NCI-H748 (cell line): ENCODE results near the gene SBK3.
"Not testable (repeated sequence)": the region's sequence is repeated elsewhere in the genome, so short reads cannot be mapped to it uniquely, and the experiment has no call there.

Experiments used
- DNase-seq: peaks from one replicate; lab custom pipeline; 2025; ENCODE audit not compliant: unreplicated experiment; lab: John Stamatoyannopoulos, UW

The SBK3 gene

GRCh38 chr19:55545443-55545842 lies at the start of gene SBK3:
SBK3 (minus strand) TSS chr19:55545543; CDS start chr19:55545543, 0 bp downstream.
- no peak for DNase-seq

GRCh38 chr19:55593096-55593772 lies 47.9 kb upstream of the SBK3 start:
- no peak for DNase-seq

GRCh38 chr19:55592391-55593090 lies 47.2 kb upstream of the SBK3 start:
- no peak for DNase-seq

GRCh38 chr19:55591555-55591954 lies 46.2 kb upstream of the SBK3 start:
- no peak for DNase-seq

GRCh38 chr19:55590617-55591016 lies 45.3 kb upstream of the SBK3 start:
- peak; percentile 76 for DNase-seq

- DNase-seq: no peak
Measured at GRCh38 chr19:55590109-55590508, 44.8 kb upstream of the SBK3 start.

GRCh38 chr19:55588738-55589137 lies 43.4 kb upstream of the SBK3 start:
- DNase-seq: no peak

GRCh38 chr19:55586976-55587668 lies 41.8 kb upstream of the SBK3 start:
- DNase-seq: peak; percentile 99

GRCh38 chr19:55585658-55586339 lies 40.5 kb upstream of the SBK3 start:
- peak; percentile 81 for DNase-seq

GRCh38 chr19:55584871-55585270 lies 39.5 kb upstream of the SBK3 start:
- no peak for DNase-seq

GRCh38 chr19:55583897-55584296 lies 38.6 kb upstream of the SBK3 start:
- DNase-seq: not testable (repeated sequence)

GRCh38 chr19:55582284-55582683 lies 36.9 kb upstream of the SBK3 start:
- DNase-seq: not testable (repeated sequence)

- DNase-seq: no peak
Measured at GRCh38 chr19:55581823-55582223, 36.5 kb upstream of the SBK3 start.

- DNase-seq: peak; percentile 25
Measured at GRCh38 chr19:55581145-55581822, 35.9 kb upstream of the SBK3 start.

- DNase-seq: peak; percentile 94
Measured at GRCh38 chr19:55580628-55581144, 35.3 kb upstream of the SBK3 start, which contains the start of gene ZNF579. ZNF579 (minus strand) TSS chr19:55580848; CDS start chr19:55579639, 1,209 bp downstream.

GRCh38 chr19:55579766-55580621 lies 34.7 kb upstream of the SBK3 start:
- DNase-seq: peak; percentile 43

- DNase-seq: no peak
Measured at GRCh38 chr19:55578761-55579747, 33.7 kb upstream of the SBK3 start.

- no peak for DNase-seq
Measured at GRCh38 chr19:55578031-55578760, 32.9 kb upstream of the SBK3 start.
